IMR-90 (cell line): ENCODE measurements around the gene ABCC4. TPM values are rescaled to one million over a fixed set of nuclear protein-coding genes. Genes with fewer than 3 reads are reported as not detected.
A peak's percentile ranks its signal among the peaks of the same experiment; 100 is the strongest.

Experiments used
- ATAC-seq: fragments of 200-7000 bp; cut with Tn5 transposase; 2 replicates; pipeline ENCODE4 v1.9.1; 2020; ENCODE audit warnings: low read depth, mild to moderate bottlenecking, moderate library complexity
- BruUV-seq: library from RNA; stranded (reverse); fragments of 400-500 nt; replicated peaks from 2 replicates; lab custom pipeline; 2021; lab: Mats Ljungman, UMichigan
- CTCF ChIA-PET: fragments of 300-600 bp; formaldehyde crosslinking; extraction: SDS; loops from one replicate; lab custom pipeline; 2021; ENCODE audit warnings: antibody characterized with exemption; lab: Yijun Ruan, JAX
- POLR2A ChIA-PET: fragments of 300-600 bp; sonication (Branson Sonifier 250); formaldehyde crosslinking; loops from one replicate; lab custom pipeline; 2022; ENCODE audit warnings: antibody characterized with exemption; ENCODE audit not compliant: unreplicated experiment; lab: Charles Lee
- DNase-seq: peaks from one replicate; pipeline ENCODE4 v3.0.0; 2013
- H2AFZ ChIP-seq: replicated peaks from 2 replicates; pipeline ENCODE3; 2013; ENCODE audit warnings: low read length, mild to moderate bottlenecking; ENCODE audit not compliant: poor library complexity
- H2AK5ac ChIP-seq: 2 replicates; pipeline ENCODE4 v1.6.1; 2013; ENCODE audit warnings: low read depth, low read length, inconsistent platforms
- H2AK9ac ChIP-seq: replicated peaks from 2 replicates; pipeline ENCODE3; 2013; ENCODE audit warnings: mild to moderate bottlenecking, low read depth, low read length, moderate library complexity; ENCODE audit not compliant: poor library complexity
- H2BK120ac ChIP-seq: 2 replicates; pipeline ENCODE4 v1.6.1; 2013; ENCODE audit warnings: low read depth, low read length, inconsistent platforms
- H2BK15ac ChIP-seq: 3 replicates; pipeline ENCODE4 v1.6.1; 2013; ENCODE audit warnings: low read depth, low read length, inconsistent platforms
- H2BK20ac ChIP-seq: 2 replicates; pipeline ENCODE4 v1.6.1; 2013; ENCODE audit warnings: low read depth, mild to moderate bottlenecking, inconsistent platforms, low read length, moderate library complexity
- H2BK5ac ChIP-seq: 2 replicates; pipeline ENCODE4 v1.6.1; 2013; ENCODE audit warnings: mild to moderate bottlenecking, low read depth, low read length, inconsistent platforms; ENCODE audit not compliant: poor library complexity, severe bottlenecking
- H3K14ac ChIP-seq: replicated peaks from 2 replicates; pipeline ENCODE4 v1.6.1; 2013; ENCODE audit warnings: low read depth, low read length, inconsistent platforms
- H3K18ac ChIP-seq: 2 replicates; pipeline ENCODE4 v1.6.1; 2013; ENCODE audit warnings: low read depth, low read length, control low read depth
- H3K23ac ChIP-seq: 2 replicates; pipeline ENCODE4 v1.6.1; 2013; ENCODE audit warnings: low read depth, low read length, inconsistent platforms
- H3K27ac ChIP-seq: 2 replicates; pipeline ENCODE4 v1.5.1; 2013; ENCODE audit warnings: mild to moderate bottlenecking, control low read depth, low read length; ENCODE audit not compliant: insufficient read depth
- H3K27me3 ChIP-seq: 2 replicates; pipeline ENCODE4 v1.6.1; 2013; ENCODE audit warnings: low read length; ENCODE audit not compliant: control insufficient read depth, insufficient read depth
- H3K36me3 ChIP-seq: 2 replicates; pipeline ENCODE4 v1.6.1; 2013; ENCODE audit warnings: low read length, mixed read lengths; ENCODE audit not compliant: control insufficient read depth, insufficient read depth
- H3K4ac ChIP-seq: 2 replicates; pipeline ENCODE4 v1.6.1; 2013; ENCODE audit warnings: low read depth, low read length, inconsistent platforms
- H3K4me1 ChIP-seq: 2 replicates; pipeline ENCODE4 v1.6.1; 2013; ENCODE audit warnings: low read length, mixed read lengths; ENCODE audit not compliant: control insufficient read depth, insufficient read depth
- H3K4me2 ChIP-seq: 2 replicates; pipeline ENCODE4 v1.6.1; 2013; ENCODE audit warnings: low read depth, mild to moderate bottlenecking, control low read depth, low read length, moderate library complexity
- H3K4me3 ChIP-seq: 2 replicates; pipeline ENCODE4 v1.5.1; 2013; ENCODE audit warnings: low read depth, mild to moderate bottlenecking, control low read depth, low read length, moderate library complexity; ENCODE audit not compliant: insufficient read depth
- H3K56ac ChIP-seq: 2 replicates; pipeline ENCODE4 v1.6.1; 2013; ENCODE audit warnings: low read length, inconsistent platforms; ENCODE audit not compliant: insufficient read depth; ENCODE audit errors: extremely low read depth
- H3K79me1 ChIP-seq, 2 experiments: 2 replicates each; pipeline ENCODE4 v1.6.1; 2013; ENCODE audit warnings: low read length in 2 of 2, inconsistent platforms in 1 of 2, low read depth in 1 of 2
- H3K9ac ChIP-seq: 2 replicates; pipeline ENCODE4 v1.6.1; 2013; ENCODE audit warnings: low read depth, low read length, control low read depth
- H3K9me1 ChIP-seq: 2 replicates; pipeline ENCODE4 v1.6.1; 2013; ENCODE audit warnings: low read length, inconsistent platforms; ENCODE audit not compliant: insufficient read depth
- H3K9me3 ChIP-seq: 2 replicates; pipeline ENCODE4 v1.6.1; 2013; ENCODE audit warnings: low read length; ENCODE audit not compliant: control insufficient read depth, insufficient read depth
- H4K20me1 ChIP-seq: 2 replicates; pipeline ENCODE4 v1.6.1; 2013; ENCODE audit warnings: low read length, inconsistent platforms; ENCODE audit not compliant: insufficient read depth
- H4K5ac ChIP-seq: 2 replicates; pipeline ENCODE4 v1.6.1; 2013; ENCODE audit warnings: mild to moderate bottlenecking, low read depth, low read length, control low read depth
- H4K8ac ChIP-seq, 2 experiments: 2 replicates each; pipeline ENCODE4 v1.6.1; 2013; ENCODE audit warnings: low read depth in 2 of 2, low read length in 2 of 2, control low read depth in 1 of 2, inconsistent platforms in 1 of 2
- H4K91ac ChIP-seq: 2 replicates; pipeline ENCODE4 v1.6.1; 2013; ENCODE audit warnings: low read depth, low read length, inconsistent platforms; ENCODE audit not compliant: insufficient read depth
- FOS ChIP-seq: fragments of 150-350 bp; IDR thresholded peaks from 2 replicates; pipeline ENCODE4 v1.6.1; 2016; ENCODE audit warnings: low read depth, low read length
- MAFK ChIP-seq: IDR thresholded peaks from 2 replicates; pipeline ENCODE4 v1.6.1; 2012; ENCODE audit warnings: low read depth, low read length, improper control_type of control experiment
- MAZ ChIP-seq: IDR thresholded peaks from 2 replicates; pipeline ENCODE4 v1.6.1; 2012; ENCODE audit warnings: low read depth, mild to moderate bottlenecking, low read length, improper control_type of control experiment, moderate library complexity, borderline replicate concordance
- MXI1 ChIP-seq: IDR thresholded peaks from 2 replicates; pipeline ENCODE4 v1.6.1; 2012; ENCODE audit warnings: low read depth, mild to moderate bottlenecking, low read length, moderate library complexity, borderline replicate concordance
- POLR2A ChIP-seq: IDR thresholded peaks from 2 replicates; pipeline ENCODE4 v1.6.1; 2012; ENCODE audit warnings: mild to moderate bottlenecking, low read depth, low read length
- RCOR1 ChIP-seq: IDR thresholded peaks from 2 replicates; pipeline ENCODE4 v1.6.1; 2012; ENCODE audit warnings: mild to moderate bottlenecking, low read length, improper control_type of control experiment; ENCODE audit not compliant: insufficient replicate concordance
- SMC3 ChIP-seq: fragments of 150-350 bp; IDR thresholded peaks from 2 replicates; pipeline ENCODE4 v1.6.1; 2016; ENCODE audit warnings: low read depth, mild to moderate bottlenecking, antibody characterized with exemption, low read length, moderate library complexity
- USF2 ChIP-seq: fragments of 150-350 bp; IDR thresholded peaks from 2 replicates; pipeline ENCODE4 v1.6.1; 2017; ENCODE audit warnings: mild to moderate bottlenecking, antibody characterized with exemption, low read length, low read depth
- WGBS, 2 experiments: methylation state at CpG; one replicate each; pipeline versions ENCODE4 v1.1.5 to v1.1.7; 2013; ENCODE audit warnings: missing lambda C conversion rate in 2 of 2; ENCODE audit not compliant: insufficient read length in 1 of 2; ENCODE audit errors: extremely low coverage in 2 of 2; 5-methylcytosine and 5-hydroxymethylcytosine counted together
- dilution Hi-C: fragments of 300-500 bp; cut with HindIII; formaldehyde crosslinking; loops from one replicate; pipeline ENCODE4 v1.14.3; 2018; ENCODE audit warnings: low sequenced_read_pairs; ENCODE audit not compliant: unreplicated experiment
- in situ Hi-C: fragments of 300-500 bp; cut with MboI; formaldehyde crosslinking; loops from 3 replicates; pipeline ENCODE4 v1.14.3; 2019; ENCODE audit warnings: low sequenced_read_pairs, inconsistent platforms, mixed read lengths
- intact Hi-C: fragments of 100-400 bp; cut with micrococcal nuclease; formaldehyde crosslinking; loops from 2 replicates; pipeline ENCODE4 v1.10.0; 2022
- polyA plus RNA-seq, 3 experiments: library from polyadenylated mRNA; depleted of rRNA; stranded (reverse); fragments of >200 nt; gene quantifications; 2 replicates each; pipeline ENCODE4 v1.2.3, GENCODE V29; 2012; ENCODE audit warnings: low replicate concordance in 1 of 3
- total RNA-seq: library from RNA; depleted of rRNA; stranded (reverse); fragments of >200 nt; gene quantifications from 2 replicates; pipeline ENCODE4 v1.2.3, GENCODE V29; 2012
- TF ChIP-seq, protein P1 (sequence below): conservative IDR thresholded peaks from 2 replicates; pipeline ENCODE4 v1.5.1; 2012; ENCODE audit warnings: mild to moderate bottlenecking, low read depth, low read length, improper control_type of control experiment
- TF ChIP-seq, protein P2 (sequence below): fragments of 150-350 bp; IDR thresholded peaks from 2 replicates; pipeline ENCODE4 v1.6.1; 2016; ENCODE audit warnings: low read depth, mild to moderate bottlenecking, low read length, moderate library complexity, borderline replicate concordance

Gene ABCC4
- total and polyA plus RNA-seq, 2 of the 4 experiments (the other 2 are of a cell fraction): 16.6 to 41.4 TPM

- no peak for TF ChIP-seq FOS
Observed at GRCh38 chr13:95300625-95301182, 547 bp downstream of the ABCC4 start (continued).

GRCh38 chr13:95298971-95299621 lies 2.2 kb downstream of the ABCC4 start:
- Histone ChIP-seq H3K9me3 (no peaks in the 10 kb centered on the region), H3K56ac (no peak overlapping the region), H2BK15ac (peak overlapping the region; percentile 50; the same call in 1 of the 3 replicates), H3K18ac (peak overlapping the region; percentile 40), H3K9ac (no peak overlapping the region), H2BK5ac (peak overlapping the region; percentile 38), H2BK20ac (peak overlapping the region; percentile 47; the same call in 1 of the 2 replicates), H3K4me2 (peak overlapping the region; percentile 67), H3K27ac (peak overlapping the region; percentile 75; the same call in 1 of the 2 replicates), H2AFZ (no peak overlapping the region), H3K9me1 (peaks cover 21% of the 10 kb centered on the region), H3K4me1 (peaks cover 20% of the 10 kb centered on the region), H3K4me3 (no peak overlapping the region), H3K4ac (peak overlapping the region; percentile 74), H2AK9ac (peak overlapping the region; percentile 21), H3K14ac (peak overlapping the region; percentile 76), H3K79me1 (peaks cover 26 to 77% of the 10 kb centered on the region in 2 experiments), H2AK5ac (peak overlapping the region; percentile 74), H2BK120ac (peak overlapping the region; percentile 45), H3K23ac (0 out of 2 replicates have a peak overlapping the region, but pooled peaks have one; percentile 32), H3K36me3 (peaks cover 17% of the 10 kb centered on the region), H4K20me1 (peaks cover 40% of the 10 kb centered on the region), H3K27me3 (no peaks in the 10 kb centered on the region), H4K91ac (peak overlapping the region; percentile 57; the same call in 1 of the 2 replicates), H4K5ac (peak overlapping the region; percentile 76), H4K8ac (peak overlapping the region in 1 of 2 experiments; percentile 64; a peak in 2 of 4 replicates)
- DNase-seq (peak; percentile 94), ATAC-seq (no peak)
- dilution Hi-C loops: no loop called here
- 0% methylated on average over 1 of the region's 11 CpGs; no CpG with 5 or more reads in 1 of the 2 experiments for WGBS, 2 experiments
- BruUV-seq: TSS peak; percentile 13
- intact Hi-C loops: no loop called here
- CTCF ChIA-PET: interaction anchor here (0.9 to 3.4 kb wide), 4 partner anchors 13 to 109 kb away, joined by 3 to 17 read pairs (median 7); no protein-coding TSS in a partner anchor
- POLR2A ChIA-PET: interaction anchor here (0.6 to 0.9 kb wide), 3 partner anchors 79 to 238 kb away, joined by 3 to 7 read pairs (median 6); no protein-coding TSS in a partner anchor
- in situ Hi-C loops: no loop called here
- TF ChIP-seq, protein P1, sequence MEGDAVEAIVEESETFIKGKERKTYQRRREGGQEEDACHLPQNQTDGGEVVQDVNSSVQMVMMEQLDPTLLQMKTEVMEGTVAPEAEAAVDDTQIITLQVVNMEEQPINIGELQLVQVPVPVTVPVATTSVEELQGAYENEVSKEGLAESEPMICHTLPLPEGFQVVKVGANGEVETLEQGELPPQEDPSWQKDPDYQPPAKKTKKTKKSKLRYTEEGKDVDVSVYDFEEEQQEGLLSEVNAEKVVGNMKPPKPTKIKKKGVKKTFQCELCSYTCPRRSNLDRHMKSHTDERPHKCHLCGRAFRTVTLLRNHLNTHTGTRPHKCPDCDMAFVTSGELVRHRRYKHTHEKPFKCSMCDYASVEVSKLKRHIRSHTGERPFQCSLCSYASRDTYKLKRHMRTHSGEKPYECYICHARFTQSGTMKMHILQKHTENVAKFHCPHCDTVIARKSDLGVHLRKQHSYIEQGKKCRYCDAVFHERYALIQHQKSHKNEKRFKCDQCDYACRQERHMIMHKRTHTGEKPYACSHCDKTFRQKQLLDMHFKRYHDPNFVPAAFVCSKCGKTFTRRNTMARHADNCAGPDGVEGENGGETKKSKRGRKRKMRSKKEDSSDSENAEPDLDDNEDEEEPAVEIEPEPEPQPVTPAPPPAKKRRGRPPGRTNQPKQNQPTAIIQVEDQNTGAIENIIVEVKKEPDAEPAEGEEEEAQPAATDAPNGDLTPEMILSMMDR: no peak
- peak; percentile 25; the same call in 1 of the 2 replicates for TF ChIP-seq FOS
- TF ChIP-seq MAFK: no peak
- no peak for TF ChIP-seq MAZ
- no peak for TF ChIP-seq POLR2A
- TF ChIP-seq USF2: peak; percentile 81
- TF ChIP-seq MXI1: peak; percentile 57; the same call in 1 of the 2 replicates
- TF ChIP-seq, protein P2, sequence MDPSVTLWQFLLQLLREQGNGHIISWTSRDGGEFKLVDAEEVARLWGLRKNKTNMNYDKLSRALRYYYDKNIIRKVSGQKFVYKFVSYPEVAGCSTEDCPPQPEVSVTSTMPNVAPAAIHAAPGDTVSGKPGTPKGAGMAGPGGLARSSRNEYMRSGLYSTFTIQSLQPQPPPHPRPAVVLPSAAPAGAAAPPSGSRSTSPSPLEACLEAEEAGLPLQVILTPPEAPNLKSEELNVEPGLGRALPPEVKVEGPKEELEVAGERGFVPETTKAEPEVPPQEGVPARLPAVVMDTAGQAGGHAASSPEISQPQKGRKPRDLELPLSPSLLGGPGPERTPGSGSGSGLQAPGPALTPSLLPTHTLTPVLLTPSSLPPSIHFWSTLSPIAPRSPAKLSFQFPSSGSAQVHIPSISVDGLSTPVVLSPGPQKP: no peak
- TF ChIP-seq SMC3: no peak
- TF ChIP-seq RCOR1: no peak
